Effector memory CD4-positive, alpha-beta T cell (primary cell): ENCODE measurements around the gene KCTD12.

ENCODE experiments used
- DNase-seq, 3 donors: peaks; one replicate each; pipeline ENCODE4 v3.0.0-alpha.2; 2020
- H3K27ac ChIP-seq: 2 replicates; pipeline ENCODE4 v1.7.0; 2013; ENCODE audit warnings: mild to moderate bottlenecking, low read length, moderate library complexity; ENCODE audit not compliant: insufficient read depth, poor library complexity, severe bottlenecking
- H3K27me3 ChIP-seq: replicated peaks from 2 replicates; pipeline ENCODE4 v1.7.0; 2013; ENCODE audit warnings: mild to moderate bottlenecking, low read length; ENCODE audit not compliant: insufficient read depth, control insufficient read depth, poor library complexity, severe bottlenecking
- H3K36me3 ChIP-seq: 2 replicates; pipeline ENCODE4 v1.7.0; 2013; ENCODE audit warnings: mild to moderate bottlenecking, low read length, moderate library complexity; ENCODE audit not compliant: control insufficient read depth, insufficient read depth
- H3K4me1 ChIP-seq: 2 replicates; pipeline ENCODE4 v1.7.0; 2013; ENCODE audit warnings: low read length, mild to moderate bottlenecking; ENCODE audit not compliant: control insufficient read depth, insufficient read depth, poor library complexity, severe bottlenecking
- H3K4me3 ChIP-seq: 2 replicates; pipeline ENCODE4 v1.7.0; 2013; ENCODE audit warnings: low read length, low read depth, mild to moderate bottlenecking; ENCODE audit not compliant: insufficient read depth, poor library complexity, severe bottlenecking
- H3K9me3 ChIP-seq: 2 replicates; pipeline ENCODE4 v1.7.0; 2013; ENCODE audit warnings: mild to moderate bottlenecking, low read length, moderate library complexity; ENCODE audit not compliant: control insufficient read depth

Gene KCTD12

DNA sequence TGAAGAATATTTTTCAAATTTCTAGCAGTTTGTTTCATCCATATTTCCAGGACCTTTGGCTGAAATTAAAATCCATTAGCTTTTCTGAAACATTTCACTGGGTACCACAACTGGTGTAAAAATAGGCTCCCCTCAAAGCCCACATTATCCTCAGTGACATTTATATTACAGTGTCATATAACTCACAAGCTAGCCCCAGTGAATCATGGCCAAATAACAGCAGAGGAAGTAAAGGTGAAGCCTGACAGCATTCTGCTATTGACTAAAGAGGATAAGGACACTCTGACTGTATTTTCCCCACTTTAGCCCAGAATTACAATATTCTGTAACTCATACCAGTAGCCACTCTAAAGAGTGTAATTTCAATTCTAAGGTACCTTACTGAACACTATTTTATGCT, 21.9 kb downstream of the KCTD12 start:
- no peaks in the 10 kb centered on the region for H3K9me3 ChIP-seq
- no peaks in the 10 kb centered on the region for H3K36me3 ChIP-seq
- no peak overlapping the region for H3K27ac ChIP-seq
- H3K27me3 ChIP-seq = no peaks in the 10 kb centered on the region
- no peak overlapping the region for H3K4me3 ChIP-seq
- no peaks in the 10 kb centered on the region for H3K4me1 ChIP-seq
- no peak for DNase-seq

DNA sequence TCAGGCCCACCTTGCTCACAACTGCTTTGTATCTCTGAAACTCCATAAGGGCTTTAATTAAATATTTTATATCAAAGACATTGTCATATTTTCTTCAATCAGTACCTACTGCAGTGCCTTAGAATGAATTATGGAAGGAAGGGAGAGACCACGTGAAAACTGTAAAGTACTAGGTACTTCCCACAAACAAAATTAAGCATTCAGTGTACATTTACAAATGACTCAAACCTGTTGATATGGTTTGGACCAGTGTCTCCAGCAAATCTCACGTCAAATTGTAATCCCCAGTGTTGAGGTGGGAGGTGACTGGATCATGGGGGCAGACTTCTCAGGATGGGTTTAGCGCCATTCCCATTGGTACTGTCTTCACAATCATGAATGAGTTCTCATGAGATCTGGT, 23.2 kb downstream of the KCTD12 start:
- H3K4me3 ChIP-seq = no peak overlapping the region
- H3K4me1 ChIP-seq = no peaks in the 10 kb centered on the region
- DNase-seq = no peak
- H3K36me3 ChIP-seq = no peaks in the 10 kb centered on the region
- H3K9me3 ChIP-seq = no peaks in the 10 kb centered on the region
- H3K27me3 ChIP-seq = no peaks in the 10 kb centered on the region
- no peak overlapping the region for H3K27ac ChIP-seq

DNA sequence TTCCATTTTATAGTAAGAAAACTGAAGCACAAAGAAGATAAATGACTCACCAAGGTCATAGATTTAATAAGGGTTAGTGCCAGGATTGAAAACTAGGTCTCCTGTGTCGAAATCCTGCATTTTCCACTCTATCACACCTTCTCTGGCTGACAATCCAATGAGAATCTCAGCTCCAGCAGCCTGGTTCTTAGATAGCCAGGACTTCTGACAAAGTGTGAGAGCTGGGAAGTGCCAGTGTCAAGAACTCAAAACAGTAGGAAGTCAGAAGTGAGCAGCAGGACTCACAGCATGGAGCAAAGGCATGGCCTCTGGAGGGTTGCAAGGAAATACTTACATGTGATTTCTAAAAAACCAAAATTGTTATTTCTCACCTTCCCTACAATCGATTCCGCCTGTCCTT, 24.3 kb downstream of the KCTD12 start:
- no peaks in the 10 kb centered on the region for H3K4me1 ChIP-seq
- no peaks in the 10 kb centered on the region for H3K27me3 ChIP-seq
- H3K36me3 ChIP-seq = no peaks in the 10 kb centered on the region
- H3K9me3 ChIP-seq = no peaks in the 10 kb centered on the region
- H3K4me3 ChIP-seq = no peak overlapping the region
- DNase-seq = no peak
- H3K27ac ChIP-seq = no peak overlapping the region

DNA sequence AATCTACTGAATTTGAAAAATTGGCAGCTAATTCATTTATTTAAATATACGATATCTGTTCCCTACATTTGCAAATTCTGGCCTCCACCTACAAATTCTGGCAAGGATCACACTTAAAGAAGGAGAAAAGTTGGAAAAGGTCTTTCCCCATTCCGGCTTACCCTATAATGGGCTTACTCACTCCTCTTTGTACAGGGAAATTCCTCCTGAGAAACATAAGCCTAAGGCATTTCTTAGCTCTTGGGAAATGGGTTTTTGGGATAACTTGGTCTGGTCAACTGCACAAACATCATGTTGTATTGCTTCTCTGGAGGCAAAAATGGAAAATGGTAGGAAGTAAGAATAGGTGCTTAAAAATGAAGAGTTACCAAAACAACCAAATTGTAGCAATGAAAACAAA, 25.5 kb downstream of the KCTD12 start:
- Histone ChIP-seq H3K27me3 (no peaks in the 10 kb centered on the region), H3K9me3 (no peaks in the 10 kb centered on the region), H3K4me1 (no peaks in the 10 kb centered on the region), H3K36me3 (no peaks in the 10 kb centered on the region), H3K4me3 (no peak overlapping the region), H3K27ac (no peak overlapping the region)
- no peak for DNase-seq

DNA sequence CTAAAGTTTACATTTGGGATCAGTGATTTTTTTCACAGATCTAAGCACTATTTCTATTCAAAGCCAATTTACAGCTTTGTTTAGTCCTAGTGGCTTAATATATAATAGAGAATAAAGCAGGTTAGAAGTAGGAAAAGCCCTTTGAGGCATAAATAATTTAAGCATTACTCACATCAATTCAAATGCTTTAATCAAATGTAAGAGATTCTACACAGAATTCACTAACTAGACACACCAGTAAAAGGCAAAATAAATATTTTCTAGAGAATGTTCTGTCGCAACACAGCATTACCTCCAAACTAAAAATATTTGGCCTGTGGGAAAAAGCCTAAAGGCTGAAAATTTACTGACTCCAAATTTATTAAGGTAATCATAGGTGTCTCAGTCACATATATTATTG, 31.3 kb downstream of the KCTD12 start:
- Histone ChIP-seq H3K27me3 (no peaks in the 10 kb centered on the region), H3K27ac (no peak overlapping the region), H3K4me1 (no peaks in the 10 kb centered on the region), H3K9me3 (no peaks in the 10 kb centered on the region), H3K36me3 (no peaks in the 10 kb centered on the region), H3K4me3 (no peak overlapping the region)
- DNase-seq = no peak

DNA sequence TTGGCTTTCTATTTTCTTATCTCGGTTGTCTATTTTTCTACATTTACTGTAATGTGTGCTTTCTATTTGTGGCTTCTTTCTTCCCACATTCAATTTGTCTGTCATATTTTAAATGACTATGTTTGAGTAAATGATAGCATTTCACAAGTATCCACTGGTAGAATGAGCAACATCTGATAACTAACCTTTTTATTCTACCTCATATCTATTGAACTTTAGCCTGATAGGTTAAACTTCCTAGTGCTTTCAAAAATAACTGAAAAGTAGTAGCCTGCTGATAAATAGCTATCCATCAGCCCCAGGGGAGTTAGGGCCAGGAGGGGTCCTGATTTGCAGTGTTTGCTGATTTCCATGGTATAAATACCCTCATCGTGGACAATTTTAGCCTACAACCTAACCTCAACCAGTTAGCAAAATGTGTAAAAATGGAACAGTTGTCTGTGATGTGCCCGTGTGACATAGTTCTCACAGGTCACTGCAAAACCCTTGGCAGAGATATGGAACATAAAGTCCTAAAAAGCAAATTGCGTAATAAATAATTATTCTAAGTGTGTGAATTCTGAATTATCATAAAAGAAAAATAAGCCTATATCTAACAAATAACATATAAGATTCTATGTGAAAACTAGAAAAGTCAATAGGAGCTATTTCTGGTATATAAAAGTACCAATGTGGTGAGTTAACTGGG, 32.1 kb downstream of the KCTD12 start:
- Histone ChIP-seq H3K4me1 (no peaks in the 10 kb centered on the region), H3K27me3 (no peaks in the 10 kb centered on the region), H3K9me3 (no peaks in the 10 kb centered on the region), H3K4me3 (no peak overlapping the region), H3K36me3 (no peaks in the 10 kb centered on the region), H3K27ac (no peak overlapping the region)
- no peak for DNase-seq

DNA sequence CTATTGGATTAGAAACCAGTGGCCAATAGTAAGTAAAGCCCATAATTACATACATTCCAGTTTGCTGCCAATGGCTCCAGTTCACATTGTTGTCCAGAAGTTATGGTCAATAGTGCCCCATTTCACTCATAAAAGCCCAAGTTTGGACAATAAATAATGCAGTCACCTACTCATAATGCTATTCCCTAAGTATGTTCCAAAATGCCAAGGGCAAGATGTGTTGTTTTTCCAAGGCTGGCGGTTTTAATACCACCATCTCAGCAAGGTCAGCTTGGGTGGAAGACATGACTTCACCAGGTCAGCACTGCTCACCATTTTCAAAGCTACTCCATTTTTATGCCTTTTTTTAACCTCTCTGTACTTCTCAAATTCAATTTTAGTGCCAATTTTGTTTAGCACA, 32.7 kb downstream of the KCTD12 start:
- no peak overlapping the region for H3K27ac ChIP-seq
- H3K36me3 ChIP-seq = no peaks in the 10 kb centered on the region
- no peak for DNase-seq

DNA sequence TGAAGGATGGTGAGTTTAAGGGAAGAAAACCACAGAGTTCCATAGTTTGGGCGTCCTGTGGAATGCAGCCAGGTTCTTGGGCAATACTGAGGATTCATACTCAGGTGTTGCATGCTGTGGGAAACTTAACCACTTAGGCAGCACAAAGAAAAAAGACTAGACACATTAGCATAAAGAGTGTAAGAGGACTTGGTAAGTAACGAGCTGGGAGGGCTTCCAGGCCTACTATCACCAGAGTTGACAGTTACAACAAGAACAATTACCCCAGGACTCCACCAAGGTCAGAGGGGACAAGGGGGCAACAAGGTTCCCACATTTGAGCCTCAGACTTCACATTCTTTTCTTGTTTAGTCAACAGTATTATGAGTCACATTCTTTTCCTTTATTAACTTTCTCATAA, 33.2 kb downstream of the KCTD12 start:
- Histone ChIP-seq H3K4me1 (no peaks in the 10 kb centered on the region), H3K27ac (no peak overlapping the region), H3K9me3 (no peaks in the 10 kb centered on the region), H3K4me3 (no peak overlapping the region), H3K36me3 (no peaks in the 10 kb centered on the region), H3K27me3 (no peaks in the 10 kb centered on the region)
- no peak for DNase-seq

More for the DNA sequence above, 32.7 kb downstream of the KCTD12 start:
- H3K27me3 ChIP-seq = no peaks in the 10 kb centered on the region
- no peaks in the 10 kb centered on the region for H3K9me3 ChIP-seq
- no peaks in the 10 kb centered on the region for H3K4me1 ChIP-seq
- no peak overlapping the region for H3K4me3 ChIP-seq

DNA sequence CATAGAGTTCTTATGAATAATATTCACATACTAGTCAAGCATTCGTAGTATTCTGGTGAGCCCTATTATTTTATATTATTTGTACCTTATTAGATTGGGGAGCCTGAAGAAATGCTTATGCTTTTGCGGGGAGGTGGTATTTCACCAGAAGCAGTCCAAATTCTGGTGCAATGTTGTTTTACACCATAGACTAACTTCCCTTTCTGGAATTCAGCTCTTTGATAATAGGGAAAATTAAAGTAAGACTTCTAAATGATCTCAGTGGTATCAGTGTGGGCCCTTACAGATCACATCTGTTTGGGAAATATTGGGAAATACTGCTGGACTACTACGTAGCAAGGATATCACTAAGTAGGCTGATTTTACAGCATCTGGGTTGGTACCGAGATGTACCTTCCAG, 34.2 kb downstream of the KCTD12 start:
- no peak overlapping the region for H3K4me3 ChIP-seq
- no peaks in the 10 kb centered on the region for H3K9me3 ChIP-seq
- H3K27me3 ChIP-seq = no peaks in the 10 kb centered on the region
- H3K27ac ChIP-seq = no peak overlapping the region
- DNase-seq = no peak
- H3K4me1 ChIP-seq = no peaks in the 10 kb centered on the region
- no peaks in the 10 kb centered on the region for H3K36me3 ChIP-seq

DNA sequence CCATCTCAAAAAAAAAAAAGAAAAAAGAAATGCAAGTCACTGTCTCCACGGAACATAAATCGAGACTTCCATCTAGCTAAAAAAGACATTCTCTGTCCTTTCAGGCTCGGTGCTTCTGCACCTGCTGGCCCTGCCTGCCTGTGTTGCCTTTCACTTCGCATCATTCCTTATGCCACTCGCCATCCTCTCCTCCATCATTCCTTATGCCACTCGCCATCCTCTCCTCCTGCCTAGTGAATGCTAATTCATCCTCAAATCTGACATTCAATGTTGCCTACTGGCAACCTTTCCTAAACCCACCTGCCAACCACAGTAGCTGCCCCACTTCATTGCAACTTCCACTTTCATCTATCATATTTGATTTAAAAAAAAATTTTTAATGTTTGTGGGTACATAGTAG, 36.7 kb downstream of the KCTD12 start:
- Histone ChIP-seq H3K36me3 (no peaks in the 10 kb centered on the region), H3K27me3 (no peaks in the 10 kb centered on the region), H3K4me1 (no peaks in the 10 kb centered on the region), H3K27ac (no peak overlapping the region), H3K4me3 (no peak overlapping the region), H3K9me3 (no peaks in the 10 kb centered on the region)
- DNase-seq = no peak
